PC-3 (cell line): ENCODE data around the gene PRKAR1B.

Experiments
- EZH2 ChIP-seq: fragments of 300-600 bp; sonication (generic); IDR thresholded peaks from one replicate; pipeline ENCODE4 v1.6.1; 2017; ENCODE audit warnings: antibody characterized with exemption, mild to moderate bottlenecking, low read length; ENCODE audit not compliant: unreplicated experiment
- EZH2phosphoT487 ChIP-seq: fragments of 300-600 bp; sonication (generic); IDR thresholded peaks from 2 replicates; pipeline ENCODE4 v1.6.1; 2018; ENCODE audit warnings: mild to moderate bottlenecking, antibody characterized with exemption, low read length, borderline replicate concordance
- TF ChIP-seq, protein P1 (sequence below): fragments of 300-600 bp; sonication (generic); conservative IDR thresholded peaks from 2 replicates; pipeline ENCODE4 v1.5.1; 2017; ENCODE audit warnings: antibody characterized with exemption, low read depth, mild to moderate bottlenecking, low read length

DNA sequence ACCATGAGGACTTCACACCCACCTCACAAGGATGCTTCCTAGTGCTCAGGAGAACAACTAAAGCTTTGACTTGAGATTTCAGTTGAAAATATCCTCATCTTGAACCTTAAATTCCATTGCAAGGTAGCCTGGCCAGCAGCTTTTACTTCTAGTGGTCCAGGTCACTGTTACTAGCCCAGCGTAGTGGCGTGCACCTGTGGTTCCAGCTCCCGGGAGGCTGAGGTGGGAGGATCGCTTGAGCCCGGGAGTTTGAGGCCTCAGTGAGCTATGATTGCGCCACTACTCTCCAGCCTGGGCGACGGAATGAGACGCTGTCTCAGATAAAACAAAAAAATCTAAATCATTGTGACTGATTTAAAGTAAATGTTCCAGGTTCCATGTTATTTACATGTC is 28.3 kb upstream of the PRKAR1B start:
- TF ChIP-seq, protein P1, sequence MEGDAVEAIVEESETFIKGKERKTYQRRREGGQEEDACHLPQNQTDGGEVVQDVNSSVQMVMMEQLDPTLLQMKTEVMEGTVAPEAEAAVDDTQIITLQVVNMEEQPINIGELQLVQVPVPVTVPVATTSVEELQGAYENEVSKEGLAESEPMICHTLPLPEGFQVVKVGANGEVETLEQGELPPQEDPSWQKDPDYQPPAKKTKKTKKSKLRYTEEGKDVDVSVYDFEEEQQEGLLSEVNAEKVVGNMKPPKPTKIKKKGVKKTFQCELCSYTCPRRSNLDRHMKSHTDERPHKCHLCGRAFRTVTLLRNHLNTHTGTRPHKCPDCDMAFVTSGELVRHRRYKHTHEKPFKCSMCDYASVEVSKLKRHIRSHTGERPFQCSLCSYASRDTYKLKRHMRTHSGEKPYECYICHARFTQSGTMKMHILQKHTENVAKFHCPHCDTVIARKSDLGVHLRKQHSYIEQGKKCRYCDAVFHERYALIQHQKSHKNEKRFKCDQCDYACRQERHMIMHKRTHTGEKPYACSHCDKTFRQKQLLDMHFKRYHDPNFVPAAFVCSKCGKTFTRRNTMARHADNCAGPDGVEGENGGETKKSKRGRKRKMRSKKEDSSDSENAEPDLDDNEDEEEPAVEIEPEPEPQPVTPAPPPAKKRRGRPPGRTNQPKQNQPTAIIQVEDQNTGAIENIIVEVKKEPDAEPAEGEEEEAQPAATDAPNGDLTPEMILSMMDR, result no peak
- TF ChIP-seq EZH2, result no peak
- no peak for TF ChIP-seq EZH2phosphoT487
